ENCODE data around the gene KLHL40. TPM values are rescaled to one million over a fixed set of nuclear protein-coding genes. Genes with fewer than 3 reads are reported as not detected.

Gene KLHL40
- total RNA-seq, result not detected in 2 replicates

DNA sequence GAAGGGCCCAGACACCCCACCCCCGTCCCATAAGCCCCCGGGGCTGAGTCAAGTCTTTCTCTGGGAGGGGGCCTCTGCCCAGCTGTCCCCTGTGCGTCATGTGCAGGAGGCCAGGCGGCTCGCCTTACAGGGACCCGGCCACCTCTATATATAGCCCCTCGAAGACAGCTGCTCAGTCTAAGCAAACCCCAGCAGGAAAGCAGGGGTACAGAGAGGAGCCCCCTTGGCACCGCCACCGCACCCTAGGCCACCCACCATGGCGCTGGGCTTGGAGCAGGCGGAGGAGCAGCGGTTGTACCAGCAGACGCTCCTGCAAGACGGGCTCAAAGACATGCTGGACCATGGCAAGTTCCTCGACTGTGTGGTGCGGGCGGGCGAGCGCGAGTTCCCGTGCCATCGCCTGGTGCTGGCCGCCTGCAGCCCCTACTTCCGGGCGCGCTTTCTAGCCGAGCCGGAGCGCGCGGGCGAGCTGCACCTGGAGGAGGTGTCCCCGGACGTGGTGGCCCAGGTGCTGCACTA, at the start of gene KLHL40:
Gene KLHL40 (plus strand): TSS at position 175 of the 519 bp plus-strand sequence. CDS start 82 bp downstream, at position 257.

GRCh38 chr3:42653560-42654330, 31.6 kb upstream of the KLHL40 start, which contains the start of gene ZBTB47:
TSS of gene ZBTB47 (plus strand) at chr3:42653697. CDS start at chr3:42658356, 4,659 bp downstream.

DNA sequence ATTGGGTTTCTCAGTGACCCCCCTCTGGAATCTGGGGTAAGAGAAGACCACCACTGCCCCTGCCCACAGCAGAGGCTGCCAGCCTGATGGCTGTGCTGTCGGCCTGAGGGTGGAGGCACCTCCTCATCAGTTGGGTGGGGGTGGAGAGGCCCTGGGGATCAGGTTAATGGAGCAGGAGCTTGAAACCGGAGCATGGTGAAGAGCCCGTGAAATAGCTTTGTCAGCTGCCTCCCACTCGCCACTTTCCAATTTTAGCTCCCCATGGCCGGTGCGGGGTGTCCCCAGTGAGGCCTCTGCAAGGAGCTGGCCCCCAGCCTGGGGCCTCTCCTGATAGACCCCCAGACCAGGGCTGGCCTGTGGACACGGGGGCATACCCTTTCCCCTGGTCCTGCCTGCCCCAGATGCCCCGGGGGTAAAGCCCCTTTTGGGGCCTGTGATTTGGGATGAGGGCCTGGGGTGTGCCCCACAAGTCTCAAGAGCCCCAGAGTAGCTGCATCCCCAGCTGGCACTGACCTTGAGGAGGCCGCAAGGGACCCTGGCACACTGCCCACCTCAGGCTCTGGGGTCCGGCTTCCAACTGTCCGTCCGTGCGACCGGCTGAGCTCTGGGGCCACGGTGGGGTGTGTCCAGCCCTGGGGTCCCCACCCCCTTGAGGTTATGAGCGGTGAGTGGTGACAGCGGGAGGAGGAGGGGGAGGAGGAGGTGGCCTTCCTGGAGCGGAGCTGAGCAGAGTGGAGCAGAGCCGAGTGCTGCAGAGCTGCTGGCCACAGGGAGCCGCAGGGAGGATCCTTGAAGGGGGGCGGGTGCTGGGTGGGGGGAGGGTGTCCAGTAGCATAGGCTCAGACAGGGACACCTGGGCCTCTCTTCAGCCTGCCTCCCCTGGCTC, 17.0 kb downstream of the KLHL40 start, which contains the start of gene HHATL:
Gene HHATL (minus strand): TSS at position 733 of the 886 bp plus-strand sequence. CDS start 1,972 bp downstream, outside the sequence.

Other genes with a start within 250 kb of the KLHL40 start
- 3.4 and 7.9 TPM in 2 replicates for gene VIPR1, start 182.9 kb upstream of the KLHL40 start, total RNA-seq
- 53.3 and 77.6 TPM in 2 replicates for gene SEC22C, start 103.6 kb upstream of the KLHL40 start, total RNA-seq
- 19.8 and 24.1 TPM in 2 replicates for gene SS18L2, start 94.7 kb upstream of the KLHL40 start, total RNA-seq
- gene NKTR, start 84.9 kb upstream of the KLHL40 start, total RNA-seq, result 22.7 and 25.8 TPM in 2 replicates
- 7.2 and 16.9 TPM in 2 replicates for gene ZBTB47, start 31.8 kb upstream of the KLHL40 start, total RNA-seq
- not detected in 2 replicates for gene HHATL, start 17.3 kb downstream of the KLHL40 start, total RNA-seq
- gene CCDC13, start 87.7 kb downstream of the KLHL40 start, total RNA-seq, result under 0.01 and 0.64 TPM in 2 replicates
- gene HIGD1A, start 119.0 kb downstream of the KLHL40 start, total RNA-seq, result 212 and 219 TPM in 2 replicates
- 0.96 and 1.7 TPM in 2 replicates for gene ACKR2, start 123.9 kb downstream of the KLHL40 start, total RNA-seq
- not detected in 2 replicates for gene CYP8B1, start 190.3 kb downstream of the KLHL40 start, total RNA-seq
- 0.96 and 1.1 TPM in 2 replicates for gene ZNF662, start 220.6 kb downstream of the KLHL40 start, total RNA-seq

All from tracheal epithelial cell (primary cell).